ENCODE data around the gene WDR35. TPM values are rescaled to one million over a fixed set of nuclear protein-coding genes. Genes with fewer than 3 reads are reported as not detected.

WDR35 gene
- total and polyA plus RNA-seq, 2 donors from 2014 or later: 6.0 to 21.2 TPM

- Histone ChIP-seq H3K9ac (ENCODE audit: low read length in 3 of 3) (peak overlapping the region; percentile 33 to 76 (median 59)), H3K4me1 (ENCODE audit: control insufficient read depth in 2 of 3, insufficient read depth in 2 of 3, low read depth in 1 of 3, low read length in 3 of 3) (peaks cover 0 to 8% (median 3%) of the 10 kb centered on the region in 3 donors), H3K27me3 (ENCODE audit: control insufficient read depth, insufficient read depth, low read length) (no peaks in the 10 kb centered on the region), H3K9me3 (ENCODE audit: control insufficient read depth in 2 of 3, insufficient read depth in 1 of 3, low read length in 3 of 3) (no peaks in the 10 kb centered on the region), H3K4me3 (ENCODE audit: low read length in 3 of 3) (peak overlapping the region; percentile 81 to 90 (median 89)), H3K36me3 (ENCODE audit: control insufficient read depth in 2 of 3, insufficient read depth in 3 of 3, low read length in 3 of 3) (peaks cover 0 to 2% (median 0%) of the 10 kb centered on the region in 3 donors), H3K27ac (ENCODE audit: low read depth in 2 of 2, low read length in 2 of 2) (peak overlapping the region; percentile 48 to 54)
- no peak for TF ChIP-seq CTCF (IDR thresholded peaks at IDR 0.05; ENCODE audit: borderline replicate concordance, extremely low read depth, insufficient read depth)
- FAIRE-seq (no peak), DNase-seq (no peak)
- intact Hi-C loops (cut with DNase I): no loop called here
These were observed 467 bp upstream of the WDR35 start for GRCh38 chr2:19990416-19990728.

GRCh38 chr2:19989342-19989666, 601 bp downstream of the WDR35 start:
- Histone ChIP-seq H3K4me3 (ENCODE audit: low read length in 3 of 3) (peak overlapping the region; percentile 81 to 90 (median 89)), H3K9me3 (ENCODE audit: control insufficient read depth in 2 of 3, insufficient read depth in 1 of 3, low read length in 3 of 3) (no peaks in the 10 kb centered on the region), H3K36me3 (ENCODE audit: control insufficient read depth in 2 of 3, insufficient read depth in 3 of 3, low read length in 3 of 3) (peaks cover 0 to 3% (median 2%) of the 10 kb centered on the region in 3 donors), H3K27ac (ENCODE audit: low read depth in 2 of 2, low read length in 2 of 2) (no peak overlapping the region), H3K9ac (ENCODE audit: low read length in 3 of 3) (peak overlapping the region in 2 of 3 donors; percentile 22 to 76), H3K27me3 (ENCODE audit: control insufficient read depth, insufficient read depth, low read length) (no peaks in the 10 kb centered on the region), H3K4me1 (ENCODE audit: control insufficient read depth in 2 of 3, insufficient read depth in 2 of 3, low read depth in 1 of 3, low read length in 3 of 3) (peaks cover 0 to 8% (median 3%) of the 10 kb centered on the region in 3 donors)
- intact Hi-C loops (cut with DNase I): no loop called here
- no peak for TF ChIP-seq CTCF (IDR thresholded peaks at IDR 0.05; ENCODE audit: borderline replicate concordance, extremely low read depth, insufficient read depth)
- peak in 1 of 5 donors; percentile 14 for DNase-seq
- no peak for FAIRE-seq

GRCh38 chr2:19988600-19988999, 1.3 kb downstream of the WDR35 start:
- intact Hi-C loops (cut with DNase I): no loop called here
- no peak for TF ChIP-seq CTCF (IDR thresholded peaks at IDR 0.05; ENCODE audit: borderline replicate concordance, extremely low read depth, insufficient read depth)
- Histone ChIP-seq H3K4me3 (ENCODE audit: low read length in 3 of 3) (peak overlapping the region in 1 of 3 donors; percentile 90), H3K27me3 (ENCODE audit: control insufficient read depth, insufficient read depth, low read length) (no peaks in the 10 kb centered on the region), H3K27ac (ENCODE audit: low read depth in 2 of 2, low read length in 2 of 2) (no peak overlapping the region), H3K9ac (ENCODE audit: low read length in 3 of 3) (no peak overlapping the region), H3K36me3 (ENCODE audit: control insufficient read depth in 2 of 3, insufficient read depth in 3 of 3, low read length in 3 of 3) (peaks cover 0 to 3% (median 2%) of the 10 kb centered on the region in 3 donors), H3K4me1 (ENCODE audit: control insufficient read depth in 2 of 3, insufficient read depth in 2 of 3, low read depth in 1 of 3, low read length in 3 of 3) (peaks cover 0 to 8% (median 3%) of the 10 kb centered on the region in 3 donors), H3K9me3 (ENCODE audit: control insufficient read depth in 2 of 3, insufficient read depth in 1 of 3, low read length in 3 of 3) (no peaks in the 10 kb centered on the region)
- FAIRE-seq (no peak), DNase-seq (no peak)

GRCh38 chr2:19987936-19988335, 2.0 kb downstream of the WDR35 start:
- Histone ChIP-seq H3K36me3 (ENCODE audit: control insufficient read depth in 2 of 3, insufficient read depth in 3 of 3, low read length in 3 of 3) (peaks cover 0 to 3% (median 2%) of the 10 kb centered on the region in 3 donors), H3K9me3 (ENCODE audit: control insufficient read depth in 2 of 3, insufficient read depth in 1 of 3, low read length in 3 of 3) (no peaks in the 10 kb centered on the region), H3K27me3 (ENCODE audit: control insufficient read depth, insufficient read depth, low read length) (no peaks in the 10 kb centered on the region), H3K4me3 (ENCODE audit: low read length in 3 of 3) (no peak overlapping the region), H3K9ac (ENCODE audit: low read length in 3 of 3) (no peak overlapping the region), H3K27ac (ENCODE audit: low read depth in 2 of 2, low read length in 2 of 2) (no peak overlapping the region), H3K4me1 (ENCODE audit: control insufficient read depth in 2 of 3, insufficient read depth in 2 of 3, low read depth in 1 of 3, low read length in 3 of 3) (peaks cover 0 to 8% (median 3%) of the 10 kb centered on the region in 3 donors)
- DNase-seq (no peak), FAIRE-seq (no peak)
- intact Hi-C loops (cut with DNase I): no loop called here
- no peak for TF ChIP-seq CTCF (IDR thresholded peaks at IDR 0.05; ENCODE audit: borderline replicate concordance, extremely low read depth, insufficient read depth)
